Upper lobe of left lung (tissue), 4 donors: Measurements from ENCODE around the gene TACSTD2.

Experiments
- POLR2A ChIP-seq, 4 donors: fragments of 450-650 bp; IDR thresholded peaks; one replicate each; pipeline ENCODE4 v1.5.1; 2016 to 2017; ENCODE audit warnings: antibody characterized with exemption in 4 of 4, mild to moderate bottlenecking in 2 of 4
- TF ChIP-seq, protein P1 (sequence below), 6 experiments: fragments of 450-650 bp in 4 of 6; fragments of 200-600 bp in 2 of 6; sonication (generic) in 2 of 6; IDR thresholded peaks; one replicate each; pipeline ENCODE4 v1.5.1; 2016 to 2019; ENCODE audit warnings: antibody characterized with exemption in 6 of 6

DNA sequence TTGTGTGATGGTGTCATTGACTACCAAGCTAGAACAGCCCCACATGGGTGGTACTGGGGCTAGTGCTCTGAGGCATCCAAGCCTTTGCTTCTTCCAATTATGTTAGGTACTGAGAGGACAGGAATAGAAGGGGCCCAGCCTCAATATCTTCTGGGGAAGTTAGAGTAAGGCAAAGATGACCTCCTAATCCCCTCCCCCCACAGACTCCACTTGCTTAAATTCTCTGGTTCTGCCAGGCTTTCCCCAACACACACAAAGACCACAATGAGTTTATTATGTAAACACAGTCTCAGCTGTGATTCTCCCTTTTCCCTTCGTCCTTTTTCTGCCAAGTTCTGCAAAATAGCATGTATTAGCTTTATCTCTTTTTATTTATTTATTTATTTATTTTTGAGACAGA lies 3.1 kb upstream of the TACSTD2 start:
- TF ChIP-seq, protein P1, sequence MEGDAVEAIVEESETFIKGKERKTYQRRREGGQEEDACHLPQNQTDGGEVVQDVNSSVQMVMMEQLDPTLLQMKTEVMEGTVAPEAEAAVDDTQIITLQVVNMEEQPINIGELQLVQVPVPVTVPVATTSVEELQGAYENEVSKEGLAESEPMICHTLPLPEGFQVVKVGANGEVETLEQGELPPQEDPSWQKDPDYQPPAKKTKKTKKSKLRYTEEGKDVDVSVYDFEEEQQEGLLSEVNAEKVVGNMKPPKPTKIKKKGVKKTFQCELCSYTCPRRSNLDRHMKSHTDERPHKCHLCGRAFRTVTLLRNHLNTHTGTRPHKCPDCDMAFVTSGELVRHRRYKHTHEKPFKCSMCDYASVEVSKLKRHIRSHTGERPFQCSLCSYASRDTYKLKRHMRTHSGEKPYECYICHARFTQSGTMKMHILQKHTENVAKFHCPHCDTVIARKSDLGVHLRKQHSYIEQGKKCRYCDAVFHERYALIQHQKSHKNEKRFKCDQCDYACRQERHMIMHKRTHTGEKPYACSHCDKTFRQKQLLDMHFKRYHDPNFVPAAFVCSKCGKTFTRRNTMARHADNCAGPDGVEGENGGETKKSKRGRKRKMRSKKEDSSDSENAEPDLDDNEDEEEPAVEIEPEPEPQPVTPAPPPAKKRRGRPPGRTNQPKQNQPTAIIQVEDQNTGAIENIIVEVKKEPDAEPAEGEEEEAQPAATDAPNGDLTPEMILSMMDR (IDR thresholded peaks at IDR 0.05), result no peak
- no peak for TF ChIP-seq POLR2A (IDR thresholded peaks at IDR 0.05)
